Measurements from ENCODE around the gene DTYMK.

The DTYMK gene

DNA sequence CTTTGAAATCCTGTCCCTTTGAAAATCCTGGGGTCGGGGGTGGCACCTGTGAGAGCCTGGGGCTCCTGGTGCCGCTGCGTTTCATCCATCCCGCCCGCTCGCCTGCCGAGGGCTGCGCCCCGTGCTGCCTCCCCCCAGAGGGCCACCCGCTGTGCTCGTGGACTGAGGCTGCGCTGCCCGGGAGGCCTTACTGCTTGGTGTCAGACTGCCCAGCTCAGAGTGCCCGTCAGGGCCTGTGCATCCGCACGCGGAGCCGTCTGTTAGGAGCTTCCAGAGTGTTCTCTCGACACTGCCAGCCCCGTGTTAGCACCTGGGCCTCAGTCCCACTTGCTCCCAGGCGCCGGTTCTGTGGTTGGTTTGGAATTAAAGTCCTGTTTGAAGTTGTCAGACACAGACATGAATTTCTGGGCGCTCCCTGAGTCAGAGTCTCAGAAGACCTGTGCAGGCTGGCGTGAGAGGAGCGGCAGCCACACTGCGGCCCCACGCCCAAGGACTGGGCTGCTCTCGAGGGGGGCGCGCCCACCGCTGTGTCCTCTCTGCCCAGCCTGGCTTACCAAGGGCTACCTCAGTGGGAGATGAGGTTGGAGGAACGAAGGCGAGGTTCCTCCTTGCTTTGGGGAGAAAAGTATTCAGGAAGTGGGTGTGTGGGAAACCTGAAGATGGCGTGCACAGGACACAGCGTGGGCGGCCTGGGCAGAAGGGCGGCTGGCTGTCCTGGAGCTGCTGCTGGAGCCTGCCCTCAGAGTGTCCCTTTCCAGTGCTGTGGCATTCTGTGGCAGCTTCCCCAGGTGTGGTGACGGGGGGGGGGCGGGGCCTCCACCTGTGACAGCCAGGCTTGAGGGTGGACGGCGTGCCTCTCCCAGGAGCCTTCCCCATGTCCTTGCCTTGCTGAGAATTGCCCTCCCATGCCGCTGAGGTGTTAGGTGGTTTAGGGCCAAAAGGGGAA lies 14.1 kb downstream of the DTYMK start:
- TF ChIP-seq POLR2A (IDR thresholded peaks at IDR 0.05; ENCODE audit: extremely low read depth, insufficient read length) (no peak), MYC (IDR thresholded peaks at IDR 0.05; ENCODE audit: low read depth, low read length) (no peak)
- TF ChIP-seq, protein P1, sequence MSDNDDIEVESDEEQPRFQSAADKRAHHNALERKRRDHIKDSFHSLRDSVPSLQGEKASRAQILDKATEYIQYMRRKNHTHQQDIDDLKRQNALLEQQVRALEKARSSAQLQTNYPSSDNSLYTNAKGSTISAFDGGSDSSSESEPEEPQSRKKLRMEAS (IDR thresholded peaks at IDR 0.05; ENCODE audit: low read depth, low read length) = no peak
- TF ChIP-seq, protein P2, sequence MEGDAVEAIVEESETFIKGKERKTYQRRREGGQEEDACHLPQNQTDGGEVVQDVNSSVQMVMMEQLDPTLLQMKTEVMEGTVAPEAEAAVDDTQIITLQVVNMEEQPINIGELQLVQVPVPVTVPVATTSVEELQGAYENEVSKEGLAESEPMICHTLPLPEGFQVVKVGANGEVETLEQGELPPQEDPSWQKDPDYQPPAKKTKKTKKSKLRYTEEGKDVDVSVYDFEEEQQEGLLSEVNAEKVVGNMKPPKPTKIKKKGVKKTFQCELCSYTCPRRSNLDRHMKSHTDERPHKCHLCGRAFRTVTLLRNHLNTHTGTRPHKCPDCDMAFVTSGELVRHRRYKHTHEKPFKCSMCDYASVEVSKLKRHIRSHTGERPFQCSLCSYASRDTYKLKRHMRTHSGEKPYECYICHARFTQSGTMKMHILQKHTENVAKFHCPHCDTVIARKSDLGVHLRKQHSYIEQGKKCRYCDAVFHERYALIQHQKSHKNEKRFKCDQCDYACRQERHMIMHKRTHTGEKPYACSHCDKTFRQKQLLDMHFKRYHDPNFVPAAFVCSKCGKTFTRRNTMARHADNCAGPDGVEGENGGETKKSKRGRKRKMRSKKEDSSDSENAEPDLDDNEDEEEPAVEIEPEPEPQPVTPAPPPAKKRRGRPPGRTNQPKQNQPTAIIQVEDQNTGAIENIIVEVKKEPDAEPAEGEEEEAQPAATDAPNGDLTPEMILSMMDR (IDR thresholded peaks at IDR 0.05; ENCODE audit: low read depth, low read length) = no peak
- no peak for DNase-seq (ENCODE audit: low read depth)
- H3K4me3 ChIP-seq (ENCODE audit: low read depth, low read length) = no peak overlapping the region

DNA sequence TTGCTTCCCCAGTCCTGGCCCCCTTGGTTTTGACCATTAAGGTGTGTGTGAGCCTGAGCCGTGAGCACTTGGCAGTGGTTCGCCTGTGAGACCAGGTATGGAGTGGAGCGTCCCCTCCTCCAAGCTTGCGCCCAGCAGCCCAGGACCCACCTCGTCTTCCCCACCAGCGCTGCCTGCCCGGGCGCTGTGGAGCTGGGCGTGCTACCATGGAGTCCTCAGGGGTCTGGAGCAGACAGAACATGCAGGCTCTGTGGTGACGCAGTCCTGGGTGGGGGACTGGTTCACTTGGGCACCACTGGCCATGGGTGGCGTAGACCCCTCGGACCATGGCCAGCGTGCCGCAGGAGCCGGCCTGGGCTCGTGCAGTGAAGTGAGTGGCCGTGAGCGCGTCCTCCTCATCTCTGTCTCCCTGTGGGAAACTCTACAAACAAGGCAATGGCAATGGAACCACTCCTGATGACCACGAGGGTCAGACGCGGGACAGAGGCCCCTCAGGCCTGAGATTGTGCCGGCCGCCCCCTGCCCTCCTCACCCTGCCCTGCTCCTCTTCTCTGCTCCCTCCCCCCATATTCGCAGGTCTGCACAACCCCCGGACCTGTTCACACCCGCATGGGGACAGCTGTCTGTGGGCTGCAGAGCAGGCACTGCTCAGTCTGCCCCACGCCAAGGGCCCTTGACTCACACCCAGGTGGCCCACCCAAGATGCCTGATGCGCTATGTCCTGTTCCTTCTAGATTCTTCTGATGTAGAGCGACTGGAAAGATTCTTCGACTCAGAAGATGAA lies 15.0 kb downstream of the DTYMK start:
- H3K4me3 ChIP-seq (ENCODE audit: low read depth, low read length) = no peak overlapping the region
- DNase-seq (ENCODE audit: low read depth) = no peak
- TF ChIP-seq, protein P1 (IDR thresholded peaks at IDR 0.05; ENCODE audit: low read depth, low read length) = no peak
- TF ChIP-seq POLR2A (IDR thresholded peaks at IDR 0.05; ENCODE audit: extremely low read depth, insufficient read length) (no peak), MYC (IDR thresholded peaks at IDR 0.05; ENCODE audit: low read depth, low read length) (no peak)
- TF ChIP-seq, protein P2 (IDR thresholded peaks at IDR 0.05; ENCODE audit: low read depth, low read length) = no peak

DNA sequence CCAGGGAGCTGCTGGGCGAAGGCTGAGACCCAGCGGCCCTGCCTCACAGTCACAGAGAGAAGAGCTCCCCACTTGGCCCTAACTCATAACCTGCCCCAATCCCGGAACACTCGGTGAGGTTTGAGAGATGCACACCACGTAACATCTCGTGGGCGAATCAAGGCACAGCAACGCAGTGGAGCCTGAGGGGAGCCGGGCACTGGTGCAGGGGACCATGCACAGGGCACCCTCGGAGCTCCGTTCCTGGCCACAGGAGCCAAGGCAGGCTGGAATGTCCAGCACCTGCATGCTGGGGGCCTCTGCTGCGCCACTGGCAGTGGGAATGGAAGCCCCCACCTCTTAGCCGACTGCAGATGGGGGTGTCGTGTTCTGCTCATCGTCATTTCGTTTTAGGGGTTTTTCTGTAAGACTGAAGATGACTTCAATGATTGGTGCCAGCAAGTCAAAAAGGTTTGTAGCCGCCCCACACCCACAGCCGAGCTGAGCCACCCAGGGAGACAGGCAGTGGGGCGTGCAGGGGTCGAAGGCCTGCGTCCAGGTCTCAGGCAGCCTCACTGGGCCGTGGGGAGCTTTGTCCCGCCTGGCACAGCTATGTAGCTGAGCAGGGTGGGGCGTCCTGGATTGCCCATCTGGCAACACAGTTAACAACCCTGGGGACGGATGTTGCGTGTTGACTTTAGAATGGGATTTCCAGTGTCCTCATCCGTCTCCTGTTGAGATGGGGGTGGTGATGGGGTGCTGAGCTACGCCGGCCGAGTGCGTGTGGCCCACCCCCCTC lies 16.1 kb downstream of the DTYMK start:
- no peak for DNase-seq (ENCODE audit: low read depth)
- H3K4me3 ChIP-seq (ENCODE audit: low read depth, low read length) = no peak overlapping the region
- no peak for TF ChIP-seq MYC (IDR thresholded peaks at IDR 0.05; ENCODE audit: low read depth, low read length)
- TF ChIP-seq POLR2A (IDR thresholded peaks at IDR 0.05; ENCODE audit: extremely low read depth, insufficient read length) = no peak
- TF ChIP-seq, protein P1 (IDR thresholded peaks at IDR 0.05; ENCODE audit: low read depth, low read length) = no peak
- TF ChIP-seq, protein P2 (IDR thresholded peaks at IDR 0.05; ENCODE audit: low read depth, low read length) = no peak

DNA sequence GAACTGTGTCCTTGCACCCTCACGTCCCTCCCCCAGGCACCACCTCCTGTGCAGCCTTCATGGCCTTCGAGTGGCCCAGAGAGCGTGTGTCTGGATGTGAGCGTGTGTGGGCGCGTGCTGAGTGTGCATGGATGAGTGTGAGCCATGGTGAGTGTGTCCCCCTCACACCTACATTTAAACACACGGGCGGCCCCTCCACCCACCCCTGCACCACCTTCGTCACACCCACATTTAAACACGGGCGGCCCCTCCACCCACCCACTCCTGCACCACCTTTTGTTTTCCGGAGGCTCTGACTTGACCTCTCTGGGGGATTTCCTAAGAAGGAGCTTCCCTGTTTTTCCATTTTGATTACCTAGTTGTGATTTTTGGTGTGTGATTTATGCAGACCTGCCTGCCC lies 17.8 kb downstream of the DTYMK start:
- H3K4me3 ChIP-seq (ENCODE audit: low read depth, low read length) = no peak overlapping the region
- DNase-seq (ENCODE audit: low read depth) = no peak

More for the DNA sequence above, 17.8 kb downstream of the DTYMK start:
- TF ChIP-seq, protein P2 (IDR thresholded peaks at IDR 0.05; ENCODE audit: low read depth, low read length) = no peak
- no peak for TF ChIP-seq MYC (IDR thresholded peaks at IDR 0.05; ENCODE audit: low read depth, low read length)
- TF ChIP-seq POLR2A (IDR thresholded peaks at IDR 0.05; ENCODE audit: extremely low read depth, insufficient read length) = no peak
- TF ChIP-seq, protein P1 (IDR thresholded peaks at IDR 0.05; ENCODE audit: low read depth, low read length) = no peak

Measured in NB4 (cell line).